Naive B cell (primary cell): ENCODE measurements around the gene KIF5C. TPM values are rescaled to one million over a fixed set of nuclear protein-coding genes. Genes with fewer than 3 reads are reported as not detected.
A peak's percentile ranks its signal among the peaks of the same experiment; 100 is the strongest.

ENCODE experiments used
- ATAC-seq, 2 donors: fragments of 150-1000 bp; cut with Tn5 transposase; 2 replicates each; pipeline ENCODE4 v1.10.0; 2021; ENCODE audit warnings: low read depth in 2 of 2, mild to moderate bottlenecking in 2 of 2, moderate library complexity in 2 of 2
- DNase-seq: peaks from one replicate; pipeline ENCODE4 v3.0.0; 2022
- H3K27ac Mint-ChIP-seq, 6 donors: one replicate each; pipeline ENCODE4 v1.8.0; 2020 to 2022; ENCODE audit warnings: mild to moderate bottlenecking in 6 of 6, mixed read lengths in 6 of 6, moderate library complexity in 5 of 6, inconsistent platforms in 2 of 6
- H3K27me3 Mint-ChIP-seq, 3 donors: one replicate each; pipeline ENCODE4 v1.8.0; 2021 to 2022; ENCODE audit warnings: mixed read lengths in 3 of 3, mild to moderate bottlenecking in 1 of 3
- H3K36me3 Mint-ChIP-seq, 2 donors: one replicate each; pipeline ENCODE4 v1.8.0; 2020 to 2022; ENCODE audit warnings: mixed read lengths in 2 of 2, inconsistent platforms in 1 of 2, mild to moderate bottlenecking in 1 of 2
- H3K4me1 Mint-ChIP-seq, 3 donors: one replicate each; pipeline ENCODE4 v1.8.0; 2020 to 2022; ENCODE audit warnings: mixed read lengths in 3 of 3, inconsistent platforms in 1 of 3, mild to moderate bottlenecking in 1 of 3, moderate library complexity in 1 of 3
- H3K4me3 Mint-ChIP-seq, 8 donors: one replicate each; pipeline ENCODE4 v1.8.0; 2020 to 2022; ENCODE audit warnings: mild to moderate bottlenecking in 8 of 8, mixed read lengths in 8 of 8, moderate library complexity in 8 of 8, inconsistent platforms in 2 of 8
- H3K9me3 Mint-ChIP-seq, 7 donors: one replicate each; pipeline ENCODE4 v1.8.0; 2020 to 2022; ENCODE audit warnings: mixed read lengths in 7 of 7, mild to moderate bottlenecking in 5 of 7, inconsistent platforms in 2 of 7, moderate library complexity in 1 of 7
- polyA plus RNA-seq, 6 donors: library from polyadenylated mRNA; unstranded; fragments of 300-500 nt; fragmentation: Illumina TruSeq; gene quantifications; one replicate each; pipeline ENCODE4 v1.2.3, GENCODE V29; 2021; ENCODE audit warnings: low read depth in 6 of 6

The KIF5C gene
- polyA plus RNA-seq, 6 donors from 2014 or later: 0.31 to 0.83 (median 0.50) TPM; not detected in 1

DNA sequence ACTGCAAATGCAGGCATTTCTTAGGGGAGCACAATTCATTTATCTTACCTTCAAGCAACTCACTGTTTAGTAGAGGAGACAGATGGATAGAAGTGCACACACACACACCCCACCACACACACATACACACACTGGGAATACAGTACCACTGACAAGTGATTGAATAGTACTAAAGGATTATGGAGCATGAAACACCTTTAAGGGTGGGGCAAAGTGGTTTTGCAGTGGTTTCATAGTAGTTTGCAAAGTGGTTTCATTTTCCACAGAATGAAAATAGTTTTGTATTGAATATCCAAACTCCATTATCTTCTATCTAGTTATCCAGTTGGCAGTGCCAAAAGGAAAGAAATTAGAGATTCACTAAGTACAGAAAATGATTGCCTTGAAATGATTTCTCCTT lies 18.9 kb downstream of the KIF5C start:
- Mint-ChIP-seq H3K36me3 (peaks cover 6 to 22% of the 10 kb centered on the region in 2 donors), H3K27ac (no peak overlapping the region), H3K4me1 (peaks cover 0 to 4% (median 0%) of the 10 kb centered on the region in 3 donors), H3K9me3 (peaks cover 4 to 19% (median 9%) of the 10 kb centered on the region in 7 donors), H3K4me3 (no peak overlapping the region), H3K27me3 (peaks cover 34 to 51% (median 40%) of the 10 kb centered on the region in 3 donors)
- no peak for DNase-seq
- ATAC-seq: no peak

DNA sequence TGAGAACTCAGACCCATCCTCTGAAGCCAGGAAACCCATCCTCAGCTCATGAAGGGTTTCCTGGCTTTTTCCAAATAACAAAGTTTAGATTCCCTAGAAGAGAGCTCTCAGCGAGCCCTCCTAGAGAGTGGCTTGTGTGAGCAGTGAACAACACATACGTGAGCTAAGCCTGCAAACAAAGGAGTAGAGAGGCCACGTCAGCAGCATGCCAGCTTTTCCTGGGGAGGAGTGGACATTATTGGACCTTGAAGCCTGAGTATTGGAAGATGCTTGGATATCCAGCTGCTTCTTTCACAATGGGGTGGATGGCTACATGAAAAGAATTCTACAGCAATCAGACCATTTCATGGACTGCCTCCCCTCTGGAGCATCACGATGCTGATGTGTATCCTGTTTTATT lies 21.1 kb downstream of the KIF5C start:
- Mint-ChIP-seq H3K36me3 (peaks cover 6 to 22% of the 10 kb centered on the region in 2 donors), H3K4me1 (peaks cover 3 to 10% (median 8%) of the 10 kb centered on the region in 3 donors), H3K4me3 (no peak overlapping the region), H3K9me3 (peaks cover 4 to 19% (median 9%) of the 10 kb centered on the region in 7 donors), H3K27me3 (peaks cover 19 to 28% (median 23%) of the 10 kb centered on the region in 3 donors), H3K27ac (no peak overlapping the region)
- DNase-seq: no peak
- ATAC-seq: no peak

- Mint-ChIP-seq H3K4me3 (no peak overlapping the region), H3K9me3 (no peaks in the 10 kb centered on the region), H3K36me3 (no peaks in the 10 kb centered on the region), H3K27ac (no peak overlapping the region), H3K27me3 (peaks cover 0 to 6% (median 0%) of the 10 kb centered on the region in 3 donors), H3K4me1 (peaks cover 6 to 22% (median 9%) of the 10 kb centered on the region in 3 donors)
- ATAC-seq (no peak), DNase-seq (no peak)
These were observed 24.8 kb downstream of the KIF5C start for GRCh38 chr2:148899638-148900318.

DNA sequence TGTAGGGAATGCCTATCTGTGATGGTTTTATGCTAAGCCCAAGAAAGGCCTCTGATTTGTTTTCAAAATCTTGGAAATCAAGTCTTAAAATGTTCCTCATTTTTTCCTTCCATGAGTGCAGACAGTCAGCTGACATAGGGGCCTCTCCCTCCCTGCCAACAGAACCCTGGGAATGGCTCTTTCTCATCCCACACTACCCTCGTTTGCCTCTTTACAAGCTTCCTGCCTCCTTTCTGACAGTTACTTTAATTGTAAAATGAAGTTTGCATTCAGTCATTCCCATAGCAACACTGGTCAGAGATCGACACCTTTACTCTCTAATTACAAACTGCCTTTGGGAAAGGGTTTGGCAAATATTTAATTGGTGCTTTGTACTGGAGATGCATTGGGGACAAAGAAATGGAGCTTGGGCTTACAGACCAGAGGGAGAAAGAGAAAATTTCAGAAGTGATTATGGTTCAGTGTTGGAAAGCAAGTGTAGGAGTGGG lies 25.4 kb downstream of the KIF5C start:
- H3K27me3 Mint-ChIP-seq: peaks cover 0 to 6% (median 4%) of the 10 kb centered on the region in 3 donors
- no peak for DNase-seq
- peaks cover 0 to 4% (median under 1%) of the 10 kb centered on the region in 7 donors for H3K9me3 Mint-ChIP-seq
- ATAC-seq: no peak
- H3K4me3 Mint-ChIP-seq: no peak overlapping the region
- no peak overlapping the region for H3K27ac Mint-ChIP-seq
- peaks cover 6 to 22% (median 9%) of the 10 kb centered on the region in 3 donors for H3K4me1 Mint-ChIP-seq
- H3K36me3 Mint-ChIP-seq: peaks cover 0 to 4% of the 10 kb centered on the region in 2 donors

DNA sequence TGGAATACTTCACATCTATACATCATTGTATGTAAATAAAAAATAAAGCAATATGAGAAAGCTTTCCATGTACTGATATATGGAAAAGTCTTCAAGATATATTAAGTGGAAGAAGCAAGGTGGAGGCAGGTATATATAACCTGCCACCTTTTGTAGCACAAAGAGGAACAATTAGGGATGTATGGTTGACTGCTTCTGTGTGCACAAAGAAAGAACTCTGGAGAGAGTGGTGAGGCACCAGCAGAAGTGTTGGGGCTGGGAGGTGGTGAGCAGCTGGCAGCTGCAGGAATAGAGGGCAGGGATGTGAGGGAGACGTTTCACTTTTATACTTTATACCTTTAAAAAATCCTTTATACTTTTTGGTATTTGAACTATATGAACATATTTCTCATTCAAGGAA lies 26.1 kb downstream of the KIF5C start:
- Mint-ChIP-seq H3K9me3 (peaks cover 0 to 10% (median 5%) of the 10 kb centered on the region in 7 donors), H3K27ac (no peak overlapping the region), H3K27me3 (peaks cover 0 to 6% (median 3%) of the 10 kb centered on the region in 3 donors), H3K4me1 (peaks cover 6 to 25% (median 9%) of the 10 kb centered on the region in 3 donors), H3K4me3 (no peak overlapping the region), H3K36me3 (peaks cover 0 to 11% of the 10 kb centered on the region in 2 donors)
- ATAC-seq (peak; percentile 59 to 72), DNase-seq (no peak)

DNA sequence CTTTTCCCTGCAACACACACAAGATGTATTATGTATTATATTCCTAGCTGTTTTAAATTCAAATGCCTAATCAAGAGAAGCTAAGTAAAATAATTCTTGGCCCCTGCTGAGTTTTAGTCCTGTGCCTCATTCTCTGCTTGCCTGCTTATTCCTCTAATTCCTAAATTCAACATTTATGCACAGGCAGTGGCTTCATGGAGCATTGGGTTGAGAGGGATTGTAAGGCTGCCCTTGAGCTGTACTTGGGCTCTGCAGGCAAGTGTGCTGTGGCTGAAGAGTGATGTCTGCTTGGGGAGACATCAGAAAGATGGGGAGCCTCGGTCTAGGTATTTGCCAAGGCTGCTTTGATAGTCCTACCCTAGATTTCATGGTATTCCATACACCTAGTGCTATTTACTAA lies 27.8 kb downstream of the KIF5C start:
- peaks cover 0 to 6% (median 0%) of the 10 kb centered on the region in 3 donors for H3K27me3 Mint-ChIP-seq
- peaks cover 12 to 35% (median 13%) of the 10 kb centered on the region in 3 donors for H3K4me1 Mint-ChIP-seq
- H3K9me3 Mint-ChIP-seq: peaks cover 0 to 10% (median 5%) of the 10 kb centered on the region in 7 donors
- H3K27ac Mint-ChIP-seq: peak overlapping the region in 1 of 6 donors; percentile 69
- H3K36me3 Mint-ChIP-seq: peaks cover 0 to 11% of the 10 kb centered on the region in 2 donors
- ATAC-seq: no peak
- H3K4me3 Mint-ChIP-seq: no peak overlapping the region
- DNase-seq: no peak

DNA sequence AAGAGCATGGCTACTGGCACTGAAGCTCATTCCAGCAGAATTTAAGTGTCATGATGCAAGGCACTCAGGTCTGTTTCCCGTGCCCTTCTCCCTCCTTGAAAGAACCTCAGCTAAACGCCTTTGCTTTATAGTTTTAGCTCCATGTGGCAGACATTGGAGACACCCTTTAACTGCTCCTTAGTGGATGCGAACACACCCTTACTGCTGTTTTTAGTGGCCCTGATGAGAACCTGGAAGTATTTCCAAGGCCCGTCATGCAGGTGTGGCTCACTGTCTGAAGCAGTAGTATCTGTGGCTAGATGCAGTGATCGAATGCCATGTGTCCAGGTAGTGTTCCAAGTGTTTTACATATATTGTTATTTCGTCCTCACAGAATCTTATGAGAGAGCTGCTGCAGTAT lies 28.3 kb downstream of the KIF5C start:
- Mint-ChIP-seq H3K4me3 (no peak overlapping the region), H3K4me1 (peaks cover 12 to 35% (median 13%) of the 10 kb centered on the region in 3 donors), H3K9me3 (peaks cover 0 to 10% (median 5%) of the 10 kb centered on the region in 7 donors), H3K27me3 (peaks cover 0 to 6% (median 0%) of the 10 kb centered on the region in 3 donors), H3K27ac (peak overlapping the region in 1 of 6 donors; percentile 5), H3K36me3 (peaks cover 0 to 11% of the 10 kb centered on the region in 2 donors)
- DNase-seq (no peak), ATAC-seq (no peak)

DNA sequence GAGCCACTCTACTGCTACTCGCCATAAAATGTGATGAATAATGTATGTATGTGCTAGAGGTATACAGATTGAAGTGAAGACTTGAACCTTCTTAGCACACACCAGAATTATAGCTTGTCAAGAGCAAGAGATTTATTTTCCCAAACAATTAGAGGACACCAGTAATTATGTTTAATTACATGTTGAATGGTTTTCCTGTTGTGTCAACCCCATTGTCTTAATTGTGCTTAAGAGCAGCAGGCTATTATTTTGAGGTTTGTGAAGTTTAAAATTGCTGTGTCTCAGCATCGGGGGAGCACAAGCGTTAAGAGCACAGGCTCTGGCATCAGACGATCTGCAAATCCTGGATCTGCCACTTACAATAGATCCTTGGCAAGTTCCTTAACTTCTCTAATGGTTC lies 29.0 kb downstream of the KIF5C start:
- peaks cover 0 to 11% of the 10 kb centered on the region in 2 donors for H3K36me3 Mint-ChIP-seq
- no peak overlapping the region for H3K4me3 Mint-ChIP-seq
- peaks cover 12 to 35% (median 13%) of the 10 kb centered on the region in 3 donors for H3K4me1 Mint-ChIP-seq
- H3K27ac Mint-ChIP-seq: no peak overlapping the region
- peaks cover 0 to 10% (median 5%) of the 10 kb centered on the region in 7 donors for H3K9me3 Mint-ChIP-seq
- DNase-seq (no peak), ATAC-seq (no peak)
- peaks cover 0 to 6% (median 1%) of the 10 kb centered on the region in 3 donors for H3K27me3 Mint-ChIP-seq

DNA sequence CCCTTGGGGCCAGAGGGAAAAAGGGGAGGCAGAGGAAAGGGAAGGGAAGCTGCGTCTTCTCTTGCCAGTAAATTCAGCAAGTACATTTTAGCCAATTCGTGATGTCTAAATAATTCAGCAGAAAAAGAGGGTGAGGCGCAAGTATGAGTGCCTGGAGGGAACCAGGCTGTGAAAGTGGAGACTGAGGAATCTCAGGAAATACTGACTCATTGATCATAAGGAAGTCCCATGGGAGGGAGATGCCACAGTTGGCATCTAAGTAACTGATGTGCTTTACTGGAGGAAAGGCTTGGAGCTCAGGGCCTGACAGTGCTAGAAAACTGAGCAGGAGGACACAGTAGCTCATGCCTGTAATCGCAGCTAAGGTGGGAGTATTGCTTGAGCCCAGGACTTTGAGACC lies 31.1 kb downstream of the KIF5C start:
- Mint-ChIP-seq H3K4me3 (peak overlapping the region in 1 of 8 donors; percentile 82), H3K9me3 (peaks cover 0 to 10% (median 5%) of the 10 kb centered on the region in 7 donors), H3K36me3 (peaks cover 0 to 11% of the 10 kb centered on the region in 2 donors), H3K27me3 (peaks cover 2 to 11% (median 5%) of the 10 kb centered on the region in 3 donors), H3K27ac (peak overlapping the region in 1 of 6 donors; percentile 49), H3K4me1 (peaks cover 6 to 27% (median 10%) of the 10 kb centered on the region in 3 donors)
- DNase-seq: no peak
- ATAC-seq: no peak

DNA sequence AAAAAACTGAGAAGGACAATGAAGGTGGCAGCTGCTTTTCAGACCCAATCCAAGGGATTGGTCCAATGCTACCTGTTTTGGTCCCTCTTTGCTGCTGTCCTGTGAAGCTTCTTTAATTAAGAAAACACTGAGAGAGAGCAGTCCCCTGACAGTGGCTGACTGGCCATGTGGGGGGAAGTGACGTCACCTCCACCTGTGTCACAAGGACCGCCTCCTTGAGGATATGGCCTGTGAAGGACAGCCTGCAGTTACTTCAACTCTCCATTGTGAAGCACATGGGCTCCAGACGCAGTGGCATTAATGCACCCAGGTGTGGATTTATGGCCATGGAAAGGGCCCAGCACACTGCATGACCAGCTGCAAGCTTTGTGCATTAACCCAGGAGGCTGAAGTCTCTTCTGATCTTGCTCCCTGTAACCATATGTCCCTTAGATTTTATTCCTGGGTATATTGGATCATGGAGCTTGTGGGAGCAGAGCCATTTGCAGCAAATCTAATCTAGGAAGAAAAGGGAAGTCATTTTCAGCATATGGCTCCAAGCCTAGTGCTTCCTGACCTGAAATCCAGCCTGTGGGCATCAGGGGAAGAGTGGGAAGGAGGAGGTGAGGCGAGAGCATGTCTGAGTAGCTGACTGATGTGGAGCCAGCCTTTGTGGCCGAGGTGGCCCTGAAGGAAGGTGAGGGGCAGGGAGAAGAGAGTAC lies 32.2 kb downstream of the KIF5C start:
- Mint-ChIP-seq H3K4me1 (peaks cover 3 to 17% (median 6%) of the 10 kb centered on the region in 3 donors), H3K27me3 (peaks cover 5 to 11% (median 7%) of the 10 kb centered on the region in 3 donors), H3K9me3 (peaks cover 0 to 10% (median 5%) of the 10 kb centered on the region in 7 donors), H3K36me3 (peaks cover 0 to 11% of the 10 kb centered on the region in 2 donors), H3K27ac (no peak overlapping the region), H3K4me3 (peak overlapping the region in 1 of 8 donors; percentile 12)
- DNase-seq (no peak), ATAC-seq (no peak)

- Mint-ChIP-seq H3K4me3 (no peak overlapping the region), H3K4me1 (peaks cover 3 to 13% (median 6%) of the 10 kb centered on the region in 3 donors), H3K9me3 (peaks cover 0 to 10% (median 5%) of the 10 kb centered on the region in 7 donors), H3K27me3 (peaks cover 5 to 18% (median 7%) of the 10 kb centered on the region in 3 donors), H3K27ac (no peak overlapping the region), H3K36me3 (peaks cover 0 to 11% of the 10 kb centered on the region in 2 donors)
- no peak for DNase-seq
- no peak for ATAC-seq
These were observed 34.1 kb downstream of the KIF5C start for GRCh38 chr2:148909114-148909513.

GRCh38 chr2:148913061-148913460 lies 38.0 kb downstream of the KIF5C start:
- peaks cover 0 to 7% (median 0%) of the 10 kb centered on the region in 7 donors for H3K9me3 Mint-ChIP-seq
- peaks cover 0 to 1% of the 10 kb centered on the region in 2 donors for H3K36me3 Mint-ChIP-seq
- H3K27me3 Mint-ChIP-seq: peaks cover 8 to 12% (median 11%) of the 10 kb centered on the region in 3 donors
- no peaks in the 10 kb centered on the region for H3K4me1 Mint-ChIP-seq
- no peak overlapping the region for H3K4me3 Mint-ChIP-seq
- H3K27ac Mint-ChIP-seq: no peak overlapping the region
- no peak for ATAC-seq
- DNase-seq: no peak

GRCh38 chr2:148913492-148913891 lies 38.5 kb downstream of the KIF5C start:
- Mint-ChIP-seq H3K4me1 (no peaks in the 10 kb centered on the region), H3K27me3 (peaks cover 12 to 15% (median 15%) of the 10 kb centered on the region in 3 donors), H3K4me3 (no peak overlapping the region), H3K27ac (no peak overlapping the region), H3K36me3 (peaks cover 3 to 5% of the 10 kb centered on the region in 2 donors), H3K9me3 (peaks cover 3 to 12% (median 4%) of the 10 kb centered on the region in 7 donors)
- DNase-seq (no peak), ATAC-seq (no peak)
